HepG2 (cell line): ENCODE data around the gene SRSF2. TPM values are rescaled to one million over a fixed set of nuclear protein-coding genes. Genes with fewer than 3 reads are reported as not detected.

ENCODE experiments used
- ATF7-NPFF ChIP-seq: sonication (generic); formaldehyde crosslinking; IDR thresholded peaks from 2 replicates; pipeline ENCODE4 v1.8.1; 2023; ENCODE audit warnings: mild to moderate bottlenecking, low read depth, missing genetic modification reagents, moderate library complexity
- HCFC1 ChIP-seq: fragments of 150-350 bp; IDR thresholded peaks from 2 replicates; pipeline ENCODE4 v1.6.1; 2014; ENCODE audit warnings: low read depth, low read length
- KAT2B ChIP-seq: fragments of 150-350 bp; IDR thresholded peaks from 2 replicates; pipeline ENCODE4 v1.6.1; 2014; ENCODE audit warnings: low read depth, low read length, borderline replicate concordance
- MED1 ChIP-seq: sonication (generic); formaldehyde crosslinking; IDR thresholded peaks from 2 replicates; pipeline ENCODE4 v1.4.0; 2020; ENCODE audit warnings: missing genetic modification reagents
- MED8 ChIP-seq: sonication (generic); formaldehyde crosslinking; IDR thresholded peaks from 2 replicates; pipeline ENCODE4 v1.8.1; 2023; ENCODE audit warnings: mild to moderate bottlenecking, missing genetic modification reagents; ENCODE audit not compliant: insufficient replicate concordance
- NFAT5 ChIP-seq: sonication (generic); formaldehyde crosslinking; IDR thresholded peaks from 2 replicates; pipeline ENCODE4 v1.4.0; 2020; ENCODE audit warnings: missing genetic modification reagents
- PRMT3 ChIP-seq: sonication (generic); formaldehyde crosslinking; IDR thresholded peaks from 2 replicates; pipeline ENCODE4 v1.8.1; 2022; ENCODE audit warnings: low read depth, mild to moderate bottlenecking, moderate library complexity, missing genetic modification reagents, borderline replicate concordance
- RBM39 ChIP-seq: fragments of 200-400 bp; formaldehyde crosslinking; IDR thresholded peaks from one replicate; pipeline ENCODE4 v1.6.1; 2018; ENCODE audit warnings: antibody characterized with exemption, mild to moderate bottlenecking, low read depth, low read length; ENCODE audit not compliant: poor library complexity, severe bottlenecking
- SPEN ChIP-seq: sonication (generic); formaldehyde crosslinking; IDR thresholded peaks from 2 replicates; pipeline ENCODE4 v1.5.1; 2020; ENCODE audit warnings: low read depth, mild to moderate bottlenecking, missing genetic modification reagents
- ZNF552 ChIP-seq: sonication (generic); formaldehyde crosslinking; IDR thresholded peaks from 2 replicates; pipeline ENCODE4 v1.9.0; 2022; ENCODE audit warnings: missing genetic modification reagents, mild to moderate bottlenecking, borderline replicate concordance
- polyA plus RNA-seq, 8 experiments: library from polyadenylated mRNA; depleted of rRNA in 3 of 8; stranded (reverse) in 7 of 8; unstranded in 1 of 8; fragments of >200 nt; fragmentation: Illumina TruSeq in 4 of 8; extraction: Trizol in 4 of 8; gene quantifications; 2 replicates each; pipeline versions ENCODE4 v1.2.1 to v1.2.3, GENCODE V29; 2011 to 2016; ENCODE audit warnings: low read depth in 4 of 8, missing spikeins in 1 of 8, mixed read lengths in 1 of 8; ENCODE audit not compliant: insufficient read depth in 1 of 8
- total RNA-seq, 5 experiments: library from RNA; depleted of rRNA; stranded (reverse); fragments of >200 nt; fragmentation: Illumina TruSeq; extraction: Trizol; gene quantifications; 2 replicates each; pipeline ENCODE4 v1.2.3, GENCODE V29; 2016; ENCODE audit warnings: low read depth in 1 of 5
- TF ChIP-seq, protein P1 (sequence below), 2 experiments: fragments of 450-650 bp in 1 of 2; sonication (generic) in 1 of 2; formaldehyde crosslinking in 1 of 2; IDR thresholded peaks; 2 replicates each; pipeline versions ENCODE4 v1.6.1 to v1.8.0; 2016 to 2022; ENCODE audit warnings: antibody characterized with exemption in 1 of 2, mild to moderate bottlenecking in 1 of 2, missing genetic modification reagents in 1 of 2
- TF ChIP-seq, protein P2 (sequence below): conservative IDR thresholded peaks from 2 replicates; pipeline ENCODE4 v1.6.1; 2018; ENCODE audit warnings: missing genetic modification reagents

The SRSF2 gene
- total and polyA plus RNA-seq, 2 of the 13 experiments (the other 11 are each of a cell fraction or from before 2014, with no cell fraction given), result 306 to 319 TPM

- peak; percentile 26; the same call in 1 of the 2 replicates for TF ChIP-seq NFAT5 (CRISPR knock-in tag)
- TF ChIP-seq, protein P1, sequence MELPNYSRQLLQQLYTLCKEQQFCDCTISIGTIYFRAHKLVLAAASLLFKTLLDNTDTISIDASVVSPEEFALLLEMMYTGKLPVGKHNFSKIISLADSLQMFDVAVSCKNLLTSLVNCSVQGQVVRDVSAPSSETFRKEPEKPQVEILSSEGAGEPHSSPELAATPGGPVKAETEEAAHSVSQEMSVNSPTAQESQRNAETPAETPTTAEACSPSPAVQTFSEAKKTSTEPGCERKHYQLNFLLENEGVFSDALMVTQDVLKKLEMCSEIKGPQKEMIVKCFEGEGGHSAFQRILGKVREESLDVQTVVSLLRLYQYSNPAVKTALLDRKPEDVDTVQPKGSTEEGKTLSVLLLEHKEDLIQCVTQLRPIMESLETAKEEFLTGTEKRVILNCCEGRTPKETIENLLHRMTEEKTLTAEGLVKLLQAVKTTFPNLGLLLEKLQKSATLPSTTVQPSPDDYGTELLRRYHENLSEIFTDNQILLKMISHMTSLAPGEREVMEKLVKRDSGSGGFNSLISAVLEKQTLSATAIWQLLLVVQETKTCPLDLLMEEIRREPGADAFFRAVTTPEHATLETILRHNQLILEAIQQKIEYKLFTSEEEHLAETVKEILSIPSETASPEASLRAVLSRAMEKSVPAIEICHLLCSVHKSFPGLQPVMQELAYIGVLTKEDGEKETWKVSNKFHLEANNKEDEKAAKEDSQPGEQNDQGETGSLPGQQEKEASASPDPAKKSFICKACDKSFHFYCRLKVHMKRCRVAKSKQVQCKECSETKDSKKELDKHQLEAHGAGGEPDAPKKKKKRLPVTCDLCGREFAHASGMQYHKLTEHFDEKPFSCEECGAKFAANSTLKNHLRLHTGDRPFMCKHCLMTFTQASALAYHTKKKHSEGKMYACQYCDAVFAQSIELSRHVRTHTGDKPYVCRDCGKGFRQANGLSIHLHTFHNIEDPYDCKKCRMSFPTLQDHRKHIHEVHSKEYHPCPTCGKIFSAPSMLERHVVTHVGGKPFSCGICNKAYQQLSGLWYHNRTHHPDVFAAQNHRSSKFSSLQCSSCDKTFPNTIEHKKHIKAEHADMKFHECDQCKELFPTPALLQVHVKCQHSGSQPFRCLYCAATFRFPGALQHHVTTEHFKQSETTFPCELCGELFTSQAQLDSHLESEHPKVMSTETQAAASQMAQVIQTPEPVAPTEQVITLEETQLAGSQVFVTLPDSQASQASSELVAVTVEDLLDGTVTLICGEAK (IDR thresholded peaks at IDR 0.05), result no peak
- TF ChIP-seq, protein P1 (CRISPR knock-in tag; IDR thresholded peaks at IDR 0.05), result peak; percentile 91
- TF ChIP-seq RBM39, result peak; percentile 100
- peak; percentile 97 for TF ChIP-seq ZNF552 (CRISPR knock-in tag)
- no peak; the same call in 1 of the 2 replicates for TF ChIP-seq PRMT3 (CRISPR knock-in tag)
- no peak for TF ChIP-seq KAT2B
- peak; percentile 61; the same call in 1 of the 2 replicates for TF ChIP-seq HCFC1
- peak; percentile 89 for TF ChIP-seq ATF7-NPFF (CRISPR knock-in tag)
- peak; percentile 76 for TF ChIP-seq MED1
- TF ChIP-seq, protein P2, sequence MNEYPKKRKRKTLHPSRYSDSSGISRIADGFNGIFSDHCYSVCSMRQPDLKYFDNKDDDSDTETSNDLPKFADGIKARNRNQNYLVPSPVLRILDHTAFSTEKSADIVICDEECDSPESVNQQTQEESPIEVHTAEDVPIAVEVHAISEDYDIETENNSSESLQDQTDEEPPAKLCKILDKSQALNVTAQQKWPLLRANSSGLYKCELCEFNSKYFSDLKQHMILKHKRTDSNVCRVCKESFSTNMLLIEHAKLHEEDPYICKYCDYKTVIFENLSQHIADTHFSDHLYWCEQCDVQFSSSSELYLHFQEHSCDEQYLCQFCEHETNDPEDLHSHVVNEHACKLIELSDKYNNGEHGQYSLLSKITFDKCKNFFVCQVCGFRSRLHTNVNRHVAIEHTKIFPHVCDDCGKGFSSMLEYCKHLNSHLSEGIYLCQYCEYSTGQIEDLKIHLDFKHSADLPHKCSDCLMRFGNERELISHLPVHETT (CRISPR knock-in tag), result peak; percentile 71
- TF ChIP-seq SPEN, result peak; percentile 88
- TF ChIP-seq MED8 (CRISPR knock-in tag), result peak; percentile 74
Measured at GRCh38 chr17:76737082-76737675, at the start of gene SRSF2 (continued).
